AG09319 (cell line): Measurements from ENCODE around the gene TUBGCP3.

ENCODE experiments used
- DNase-seq: peaks from one replicate; pipeline ENCODE4 v3.0.0-alpha.2; 2010; ENCODE audit warnings: low read depth; ENCODE audit errors: extremely low read depth
- TF ChIP-seq, protein P1 (sequence below): IDR thresholded peaks from 2 replicates; pipeline ENCODE4 v1.5.1; 2011; ENCODE audit warnings: low read depth, mild to moderate bottlenecking, inconsistent platforms, low read length, moderate library complexity

TUBGCP3 gene

DNA sequence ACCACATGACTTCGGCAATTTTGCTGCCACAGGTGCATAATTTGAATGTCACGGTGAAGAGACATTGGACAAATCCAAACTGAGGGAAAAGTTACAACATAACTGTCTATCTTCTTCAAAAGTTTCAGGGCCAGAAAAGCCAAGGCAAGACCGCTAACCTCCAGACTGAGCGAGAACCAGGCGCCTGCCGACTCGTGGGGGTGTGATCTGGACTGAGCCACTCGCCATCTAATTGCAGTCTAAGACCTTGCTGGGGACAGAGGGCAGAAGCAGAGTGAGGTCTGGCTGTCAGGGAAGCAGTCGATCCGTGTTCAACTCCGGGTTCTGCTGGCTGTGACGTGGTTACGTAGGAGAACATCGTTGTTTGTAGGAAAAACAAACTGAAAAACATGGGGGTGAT is 123.2 kb downstream of the TUBGCP3 start:
- TF ChIP-seq, protein P1, sequence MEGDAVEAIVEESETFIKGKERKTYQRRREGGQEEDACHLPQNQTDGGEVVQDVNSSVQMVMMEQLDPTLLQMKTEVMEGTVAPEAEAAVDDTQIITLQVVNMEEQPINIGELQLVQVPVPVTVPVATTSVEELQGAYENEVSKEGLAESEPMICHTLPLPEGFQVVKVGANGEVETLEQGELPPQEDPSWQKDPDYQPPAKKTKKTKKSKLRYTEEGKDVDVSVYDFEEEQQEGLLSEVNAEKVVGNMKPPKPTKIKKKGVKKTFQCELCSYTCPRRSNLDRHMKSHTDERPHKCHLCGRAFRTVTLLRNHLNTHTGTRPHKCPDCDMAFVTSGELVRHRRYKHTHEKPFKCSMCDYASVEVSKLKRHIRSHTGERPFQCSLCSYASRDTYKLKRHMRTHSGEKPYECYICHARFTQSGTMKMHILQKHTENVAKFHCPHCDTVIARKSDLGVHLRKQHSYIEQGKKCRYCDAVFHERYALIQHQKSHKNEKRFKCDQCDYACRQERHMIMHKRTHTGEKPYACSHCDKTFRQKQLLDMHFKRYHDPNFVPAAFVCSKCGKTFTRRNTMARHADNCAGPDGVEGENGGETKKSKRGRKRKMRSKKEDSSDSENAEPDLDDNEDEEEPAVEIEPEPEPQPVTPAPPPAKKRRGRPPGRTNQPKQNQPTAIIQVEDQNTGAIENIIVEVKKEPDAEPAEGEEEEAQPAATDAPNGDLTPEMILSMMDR, result no peak
- no peak for DNase-seq

DNA sequence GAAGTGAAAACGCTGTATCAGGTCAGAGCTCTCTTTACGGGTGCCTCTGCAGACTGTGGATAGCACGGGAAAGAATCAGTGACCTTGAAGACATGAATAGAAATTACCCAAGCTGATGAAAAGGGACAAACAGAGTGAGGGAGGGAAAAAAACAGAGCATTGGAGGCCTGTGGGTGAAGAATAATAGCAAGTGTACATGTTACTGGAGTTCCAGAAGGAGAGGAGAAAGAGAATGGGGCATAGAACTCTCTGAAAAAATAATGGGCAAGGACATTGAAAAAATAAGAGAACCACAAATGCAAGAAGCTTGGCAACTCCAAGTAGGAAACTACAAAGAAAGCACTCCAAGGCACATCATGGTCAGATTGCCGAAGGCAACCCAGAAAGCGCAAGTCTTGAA is 125.5 kb downstream of the TUBGCP3 start:
- TF ChIP-seq, protein P1, result no peak
- DNase-seq, result no peak

DNA sequence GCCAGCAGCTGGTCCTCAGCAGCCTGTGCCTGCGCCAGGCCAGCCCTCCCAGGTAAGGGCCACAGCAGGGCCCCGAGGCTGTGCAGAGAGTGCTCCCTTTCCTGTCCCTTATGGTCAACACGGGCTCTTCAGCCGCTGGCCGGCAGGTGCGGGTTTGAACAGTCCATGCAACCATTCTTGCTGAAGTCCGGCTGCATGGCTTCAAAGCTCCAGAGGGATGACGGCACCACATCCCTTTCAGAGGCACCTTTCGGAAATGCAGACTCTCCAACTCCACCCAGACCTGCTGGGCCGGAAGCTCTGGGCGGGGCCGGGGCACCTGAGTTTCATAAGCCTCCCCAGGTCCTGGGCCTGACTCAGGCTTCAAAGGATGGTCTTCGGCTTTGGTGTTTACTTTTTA is 130.5 kb downstream of the TUBGCP3 start:
- DNase-seq, result no peak

DNA sequence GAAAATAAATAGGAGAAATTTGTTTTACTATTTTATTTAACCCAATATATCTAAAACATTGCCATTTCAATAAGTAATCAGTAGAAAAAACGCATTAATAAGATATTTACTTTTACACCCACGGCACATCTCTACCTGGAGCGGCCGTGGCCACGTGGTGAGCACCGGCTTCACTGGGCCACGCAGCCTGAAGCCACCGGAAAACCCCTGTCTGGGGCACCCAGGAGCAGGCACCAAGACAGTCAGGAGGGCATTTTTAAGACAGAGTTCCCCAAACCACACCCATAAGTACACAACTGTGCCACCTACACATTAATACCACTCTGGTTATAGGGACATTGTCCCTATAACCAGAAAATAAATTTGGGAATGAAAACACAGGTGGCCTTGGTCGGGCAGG is 130.9 kb downstream of the TUBGCP3 start:
- no peak for DNase-seq
- TF ChIP-seq, protein P1, result no peak

More for the DNA sequence above, 130.5 kb downstream of the TUBGCP3 start:
- TF ChIP-seq, protein P1, result no peak

DNA sequence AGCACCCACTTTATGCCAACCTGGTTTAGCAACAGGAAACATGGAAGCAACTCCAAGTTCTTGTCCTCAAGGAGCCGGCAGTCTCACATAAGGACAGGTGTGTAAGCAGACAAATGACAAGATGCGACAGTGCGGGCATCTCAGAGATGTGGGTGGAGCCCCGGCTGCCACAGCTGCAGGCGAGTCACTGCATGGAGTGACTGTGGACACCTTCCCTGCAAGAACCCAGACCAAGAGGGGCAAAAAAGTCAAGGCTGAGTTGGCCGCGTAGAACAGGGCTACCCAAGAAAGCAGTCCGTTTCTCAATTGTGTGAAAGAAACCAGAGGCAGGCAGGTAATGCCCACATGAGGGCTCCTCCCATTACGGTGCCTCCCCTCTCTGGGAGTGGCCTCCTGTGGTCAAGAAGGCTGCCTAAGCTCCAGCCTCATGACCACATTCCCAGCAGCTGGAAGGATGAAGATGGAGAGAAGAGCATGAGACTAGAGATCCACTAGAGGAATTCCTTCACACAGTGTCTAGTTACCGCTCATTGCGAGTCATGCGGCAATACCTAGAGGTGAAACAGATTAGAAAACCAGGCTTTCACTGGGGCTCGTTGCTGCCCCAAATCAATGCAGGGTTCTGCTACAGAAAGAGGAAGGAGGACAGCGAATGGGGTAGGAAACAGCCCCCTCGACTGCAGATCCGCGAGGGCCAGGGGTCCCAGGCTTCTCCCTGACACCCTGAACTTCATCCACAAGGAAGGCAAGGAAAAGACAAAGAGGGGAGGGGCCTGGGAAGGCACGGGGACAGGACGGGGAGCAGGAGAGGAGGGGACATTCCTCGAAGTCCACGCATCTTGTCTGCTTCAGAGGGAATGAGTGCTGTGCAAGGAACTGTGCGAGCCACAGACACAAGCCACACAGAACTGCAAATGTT is 131.6 kb downstream of the TUBGCP3 start:
- TF ChIP-seq, protein P1, result no peak
- DNase-seq, result no peak

DNA sequence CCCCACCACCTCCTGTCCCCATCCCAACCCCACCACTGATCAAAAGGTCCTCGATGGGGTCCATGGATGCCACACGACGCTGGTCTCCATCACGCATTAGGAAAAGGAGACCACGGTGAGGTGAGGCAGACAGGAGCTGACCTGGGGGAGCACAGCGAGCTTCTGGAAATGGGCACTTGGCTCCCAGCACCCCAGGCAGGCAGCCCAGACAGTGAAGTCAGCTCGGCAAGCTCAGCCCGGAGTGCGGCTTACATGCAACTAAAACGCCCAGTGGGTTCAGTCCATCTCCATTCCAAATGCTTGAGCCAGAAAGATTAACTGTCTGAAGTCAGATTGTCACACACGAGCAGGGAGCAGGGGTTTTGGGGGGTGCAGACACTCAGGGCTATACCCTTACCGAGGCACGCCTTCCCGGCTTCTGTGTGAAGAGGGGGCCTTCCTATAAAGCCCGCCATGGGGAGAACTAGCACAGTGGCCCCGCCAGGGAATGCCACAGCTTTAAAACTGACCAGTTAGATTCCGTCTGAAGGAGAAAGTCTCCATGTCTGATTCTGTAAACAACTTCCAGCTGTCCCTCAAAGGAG is 132.4 kb downstream of the TUBGCP3 start:
- TF ChIP-seq, protein P1, result no peak
- DNase-seq, result no peak

DNA sequence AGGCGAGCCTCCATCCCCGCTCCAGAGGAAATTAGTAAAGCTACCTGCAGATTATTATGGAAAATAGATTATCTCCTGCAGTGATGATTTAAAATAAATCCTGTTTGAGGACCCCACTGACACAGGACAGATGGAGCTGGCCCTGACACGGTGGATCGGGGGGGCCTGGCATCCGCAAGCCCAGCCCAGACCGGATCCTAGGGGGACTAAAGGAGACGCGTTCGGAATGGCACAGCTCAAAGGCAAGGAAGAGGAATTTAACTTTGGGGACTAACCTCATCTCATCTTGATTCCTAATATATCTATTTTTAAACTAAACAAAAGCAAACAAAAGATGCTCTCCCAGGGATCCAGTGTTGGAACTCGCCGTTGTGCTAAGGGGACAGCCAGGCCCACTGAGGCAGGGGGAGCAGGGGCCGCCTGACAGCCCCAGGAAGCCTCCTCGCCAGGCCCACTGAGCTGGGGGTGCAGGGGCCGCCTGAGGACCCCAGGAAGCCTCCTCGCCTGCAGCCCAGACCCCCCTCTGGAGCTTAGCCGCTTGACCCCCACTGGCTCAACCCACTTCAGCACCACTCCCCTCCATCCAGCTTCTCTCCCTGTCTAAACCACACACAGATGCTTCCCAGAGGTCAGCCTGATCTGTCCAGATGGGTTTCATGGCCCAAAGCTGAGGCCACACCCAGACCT is 133.2 kb downstream of the TUBGCP3 start:
- TF ChIP-seq, protein P1, result no peak
- no peak for DNase-seq
